ENCODE data around the gene CKLF. TPM values are rescaled to one million over a fixed set of nuclear protein-coding genes. Genes with fewer than 3 reads are reported as not detected.
A peak's percentile ranks its signal among the peaks of the same experiment; 100 is the strongest.
"Not testable (repeated sequence)": the region's sequence is repeated elsewhere in the genome, so short reads cannot be mapped to it uniquely, and the experiment has no call there.

The CKLF gene
- total RNA-seq, 1 experiment from 2014 or later = 145 TPM

DNA sequence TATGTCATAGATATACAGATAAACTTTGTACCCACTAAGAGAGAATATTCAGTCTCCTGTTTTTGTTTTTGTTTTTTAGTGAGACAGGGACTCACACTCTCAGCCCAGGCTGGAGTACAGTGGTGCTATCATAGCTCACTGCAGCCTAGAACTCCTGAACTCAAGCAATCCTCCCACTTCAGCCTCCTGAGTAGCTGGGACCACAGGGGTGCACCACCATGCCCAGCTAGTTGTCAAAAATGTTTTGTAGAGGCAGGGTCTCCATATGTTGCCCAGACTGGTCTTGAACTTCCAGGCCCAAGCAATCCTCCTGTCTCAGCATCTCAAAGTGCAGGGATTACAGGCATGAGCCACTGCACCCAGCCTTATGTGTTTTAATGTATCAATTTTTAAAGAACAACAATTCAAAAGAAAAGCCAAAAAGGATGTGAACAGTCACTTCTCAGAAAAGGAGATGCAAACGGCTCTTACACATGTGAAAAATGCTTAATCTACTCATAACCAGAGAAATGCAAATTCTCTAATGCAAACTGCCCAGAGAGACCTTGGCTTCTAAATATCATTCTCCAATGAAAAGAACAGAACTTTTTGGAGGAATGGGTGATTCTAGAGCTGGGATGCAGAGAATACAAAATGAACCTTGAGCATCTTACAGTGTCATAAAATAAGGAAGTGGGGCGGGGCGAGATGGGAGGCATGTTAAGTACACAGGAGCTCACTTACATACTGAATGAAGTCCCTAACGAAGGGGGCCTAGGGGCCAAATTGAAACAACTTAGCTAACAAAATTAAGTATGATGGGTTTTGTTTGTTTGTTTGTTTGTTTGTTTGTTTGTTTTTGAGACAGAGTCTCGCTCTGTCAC is 44.8 kb downstream of the CKLF start:
- DNase-seq (ENCODE audit: low read depth) = no peak

GRCh38 chr16:66598111-66598510 is 45.7 kb downstream of the CKLF start:
- DNase-seq (ENCODE audit: low read depth) = no peak

DNA sequence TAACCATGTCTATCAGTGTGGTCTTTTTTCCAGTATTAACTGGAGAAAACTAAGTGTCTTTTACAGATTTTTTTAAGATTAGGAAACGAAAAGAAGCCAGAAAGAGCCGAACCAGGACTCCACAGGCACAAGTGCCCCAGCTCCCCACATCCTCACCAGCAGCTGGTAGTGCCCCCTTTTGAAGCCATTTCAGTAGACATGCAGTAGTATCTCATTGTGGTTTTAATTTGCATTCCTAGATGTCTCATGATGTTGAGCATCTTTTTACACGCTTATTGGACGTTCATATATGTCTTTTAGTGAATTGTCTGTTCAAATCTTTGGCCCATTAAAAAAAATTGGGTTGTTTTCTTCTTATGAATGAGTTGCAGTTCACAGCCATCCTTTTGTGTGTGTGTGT is 47.4 kb downstream of the CKLF start:
- no peak for DNase-seq (ENCODE audit: low read depth)

DNA sequence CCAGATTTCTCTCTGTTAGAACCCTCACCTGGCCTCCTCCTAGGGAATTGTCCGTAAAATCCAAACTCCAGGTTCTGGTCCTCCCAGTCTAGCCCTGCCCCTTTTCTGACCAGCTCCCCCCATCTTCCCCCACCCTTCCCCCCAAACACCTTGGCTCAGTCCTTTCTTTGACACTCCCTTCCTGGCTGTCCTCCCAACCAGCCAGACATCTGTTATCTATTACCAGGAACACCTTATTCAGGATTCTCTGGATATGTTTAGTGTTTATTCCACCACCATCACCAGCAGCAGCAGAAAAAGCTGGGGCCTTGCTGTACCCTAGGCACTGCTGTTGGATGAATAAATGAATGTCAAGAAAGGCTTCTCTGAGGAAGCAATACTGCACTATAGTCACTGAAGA is 48.1 kb downstream of the CKLF start:
- no peak for DNase-seq (ENCODE audit: low read depth)

- DNase-seq (ENCODE audit: low read depth) = no peak
Observed at GRCh38 chr16:66601471-66601870, 49.1 kb downstream of the CKLF start.

GRCh38 chr16:66603537-66604375 is 51.4 kb downstream of the CKLF start:
- peak; percentile 64 for DNase-seq (ENCODE audit: low read depth)

DNA sequence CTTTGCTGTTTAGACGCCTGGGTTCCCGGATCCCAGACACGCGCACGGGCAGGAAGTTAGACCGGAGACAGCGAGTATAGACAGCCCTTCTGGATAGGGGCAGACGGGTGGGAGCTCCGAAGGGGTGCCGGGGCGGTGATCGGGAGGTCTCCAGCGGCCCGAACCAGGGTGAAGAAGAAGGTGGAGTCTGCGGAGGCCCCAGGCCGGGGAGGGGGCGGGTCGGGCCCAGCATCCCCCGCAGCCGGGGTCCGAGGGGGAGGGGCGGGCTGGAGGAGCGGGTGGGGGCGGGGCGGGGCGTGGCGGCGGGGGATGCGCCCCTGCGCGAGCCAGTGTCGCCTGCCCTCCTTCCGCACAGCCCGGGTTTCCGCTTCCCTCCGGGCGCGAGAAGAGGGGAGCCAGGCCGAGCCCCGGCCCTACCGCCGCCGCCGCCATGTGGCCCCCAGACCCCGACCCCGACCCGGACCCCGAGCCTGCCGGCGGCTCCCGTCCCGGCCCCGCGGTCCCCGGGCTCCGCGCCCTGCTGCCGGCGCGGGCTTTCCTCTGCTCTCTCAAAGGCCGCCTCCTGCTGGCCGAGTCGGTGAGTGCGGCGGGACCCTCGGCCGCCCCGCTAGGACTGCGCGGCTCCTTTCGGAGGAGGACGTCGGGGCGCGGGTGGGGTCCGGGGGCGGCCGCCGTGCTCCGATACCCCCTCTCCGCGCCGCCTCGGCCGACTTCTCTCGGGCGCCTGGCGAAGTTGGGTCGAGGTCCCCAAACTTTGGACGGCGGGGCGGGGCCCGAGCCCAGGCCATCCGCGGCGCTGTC is 52.2 kb downstream of the CKLF start, which contains the start of gene CMTM3:
Gene CMTM3 (plus strand): TSS at position 329 of the 801 bp plus-strand sequence. CDS start 102 bp downstream, at position 431.
- peak; percentile 43 for DNase-seq (ENCODE audit: low read depth)

DNA sequence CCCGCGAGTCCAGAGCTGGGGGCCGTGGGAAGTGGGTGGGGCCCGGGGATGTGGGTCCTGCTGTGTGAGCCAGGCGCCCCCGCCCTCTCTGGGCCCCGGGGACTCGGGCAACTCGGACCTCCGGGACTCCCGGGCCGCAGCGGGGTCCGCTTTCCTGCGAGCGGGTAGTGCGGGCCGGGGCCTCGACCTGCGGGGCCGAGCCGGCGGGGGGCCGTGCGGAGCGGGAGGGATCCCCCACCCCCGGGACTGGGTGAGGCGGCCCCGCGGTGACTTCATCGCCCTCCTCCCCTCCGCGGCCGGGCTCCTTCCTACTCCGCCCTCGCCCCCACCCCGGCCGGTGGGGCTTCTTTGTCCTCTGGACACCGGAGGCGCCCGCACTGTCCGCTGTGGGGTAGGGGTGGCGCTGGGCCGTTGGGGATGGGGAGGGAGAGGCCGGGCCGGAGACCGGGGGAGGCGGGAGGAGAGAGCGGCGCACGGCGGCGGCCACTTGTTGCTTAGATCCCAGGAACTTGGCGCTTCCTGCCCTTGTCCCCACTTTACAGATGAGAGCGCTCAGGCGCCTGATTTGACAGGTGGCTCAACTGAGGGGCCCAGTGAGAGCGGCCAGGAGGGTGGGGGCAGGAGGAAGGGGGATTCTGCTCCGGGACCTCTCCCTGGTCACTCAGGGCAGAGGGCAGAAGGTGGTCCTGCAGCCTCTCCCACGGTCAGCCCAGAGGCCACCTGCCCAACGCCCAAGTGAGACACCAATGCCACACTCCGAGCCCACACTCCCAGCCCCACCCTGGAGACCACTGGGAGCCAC is 53.0 kb downstream of the CKLF start:
- DNase-seq (ENCODE audit: low read depth) = peak; percentile 50

- DNase-seq (ENCODE audit: low read depth) = peak; percentile 22
Observed at GRCh38 chr16:66605979-66606751, 53.8 kb downstream of the CKLF start.

- DNase-seq (ENCODE audit: low read depth) = peak; percentile 91
Observed at GRCh38 chr16:66608241-66609138, 56.1 kb downstream of the CKLF start.

DNA sequence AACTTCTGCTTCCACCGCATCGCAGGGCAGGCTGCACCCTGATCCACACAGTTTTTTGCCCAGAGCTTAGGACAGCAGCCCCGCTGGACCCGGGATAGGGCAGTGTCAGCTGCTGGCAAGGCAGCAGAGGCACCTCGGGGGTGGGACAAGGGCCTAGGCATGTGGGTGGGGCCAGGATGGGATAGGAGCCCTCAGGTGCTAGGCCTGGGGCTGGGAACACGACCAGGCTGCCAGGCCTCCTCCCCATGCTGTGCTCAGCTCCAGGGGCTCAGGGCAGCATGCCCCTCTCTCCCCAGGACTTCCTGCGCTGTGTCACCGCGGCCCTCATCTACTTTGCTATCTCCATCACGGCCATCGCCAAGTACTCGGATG is 56.7 kb downstream of the CKLF start:
- no peak for DNase-seq (ENCODE audit: low read depth)

- no peak for DNase-seq (ENCODE audit: low read depth)
Observed at GRCh38 chr16:66610111-66610820, 57.9 kb downstream of the CKLF start.

DNA sequence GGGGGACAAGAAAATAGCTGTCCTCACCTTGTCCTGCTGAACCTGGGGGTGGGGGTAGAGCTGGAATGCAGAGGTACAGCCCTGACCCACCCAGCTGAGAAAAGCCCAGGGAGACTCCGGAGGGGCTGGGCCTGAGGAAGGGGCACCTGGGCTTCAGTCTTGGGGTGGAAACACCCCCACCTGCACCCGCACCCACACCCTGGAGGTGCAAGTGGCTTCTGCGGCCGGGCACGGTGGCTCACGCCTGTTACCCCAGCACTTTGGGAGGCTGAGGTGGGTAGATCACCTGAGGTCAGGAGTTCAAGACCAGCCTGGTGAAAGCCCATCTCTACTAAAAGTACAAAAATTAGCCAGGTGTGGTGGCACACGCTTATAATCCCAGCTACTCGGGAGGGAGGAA is 59.5 kb downstream of the CKLF start:
- DNase-seq (ENCODE audit: low read depth) = not testable (repeated sequence)

- DNase-seq (ENCODE audit: low read depth) = no peak
Observed at GRCh38 chr16:66612422-66612821, 60.0 kb downstream of the CKLF start.

DNA sequence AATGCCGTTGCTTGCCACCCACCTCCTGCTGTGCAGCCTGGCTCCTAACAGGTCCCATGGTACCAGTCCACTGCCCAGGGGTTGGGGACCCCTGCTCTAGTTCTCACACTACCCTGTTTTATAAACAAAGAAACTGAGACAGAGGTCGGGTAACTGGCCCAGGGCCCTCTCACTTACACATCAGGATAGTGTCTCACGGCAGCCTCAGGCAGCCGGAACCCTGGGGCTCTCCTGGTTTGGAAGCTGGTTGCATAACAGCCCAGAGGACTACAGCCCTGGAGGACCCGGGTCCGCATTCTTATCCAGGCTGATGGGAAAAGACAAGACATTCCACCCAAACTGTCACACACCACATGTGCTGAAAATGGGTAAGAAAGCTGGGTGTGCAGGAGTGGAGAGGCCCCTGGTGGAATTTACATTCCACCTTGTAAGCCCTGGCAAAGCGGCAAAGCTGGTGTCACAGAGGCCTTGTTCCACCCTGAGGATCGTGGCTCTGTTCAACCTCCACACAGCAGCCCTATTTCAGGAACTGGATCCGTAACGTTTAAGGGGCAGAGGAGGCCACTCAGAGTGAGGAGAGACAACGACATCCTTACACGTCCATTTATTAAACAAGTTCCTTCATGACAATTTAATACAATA is 61.9 kb downstream of the CKLF start:
- DNase-seq (ENCODE audit: low read depth) = no peak

All from M059J (cell line).